ENCODE data around the gene MBP. TPM values are rescaled to one million over a fixed set of nuclear protein-coding genes. Genes with fewer than 3 reads are reported as not detected.

Gene MBP
- total RNA-seq, 4 donors from 2014 or later, result 23.2 to 34.7 (median 28.2) TPM

- TF ChIP-seq EP300 (IDR thresholded peaks at IDR 0.05), result no peak
- TF ChIP-seq CTCF (IDR thresholded peaks at IDR 0.05), result no peak
- no peak for TF ChIP-seq POLR2A (IDR thresholded peaks at IDR 0.05)
- no peak for TF ChIP-seq POLR2AphosphoS5 (IDR thresholded peaks at IDR 0.05)
- Histone ChIP-seq H3K9me3 (no peaks in the 10 kb centered on the region), H3K27ac (no peak overlapping the region), H3K27me3 (peaks cover 25% of the 10 kb centered on the region), H3K36me3 (no peaks in the 10 kb centered on the region), H3K4me1 (no peaks in the 10 kb centered on the region), H3K4me3 (no peak overlapping the region)
- 68 to 83% methylated on average over 5 to 6 of the region's 7 CpGs for WGBS, 2 donors (ENCODE audit: low coverage in 1 of 2)
- ATAC-seq, result no peak
Observed at GRCh38 chr18:77161383-77161782, 28.8 kb upstream of the MBP start.

- no peaks in the 10 kb centered on the region for H3K36me3 ChIP-seq
- no peaks in the 10 kb centered on the region for H3K4me1 ChIP-seq
- no peak overlapping the region for H3K4me3 ChIP-seq
- H3K27me3 ChIP-seq, result peaks cover 21% of the 10 kb centered on the region
- H3K9me3 ChIP-seq, result no peaks in the 10 kb centered on the region
- 47 to 61% methylated on average over 8 to 11 of the region's 11 CpGs for WGBS, 2 donors (ENCODE audit: low coverage in 1 of 2)
- no peak for ATAC-seq
- no peak overlapping the region for H3K27ac ChIP-seq
- TF ChIP-seq CTCF (IDR thresholded peaks at IDR 0.05) (no peak), EP300 (IDR thresholded peaks at IDR 0.05) (no peak)
Observed at GRCh38 chr18:77160515-77160914, 27.9 kb upstream of the MBP start.

- no peaks in the 10 kb centered on the region for H3K4me1 ChIP-seq
- TF ChIP-seq POLR2AphosphoS5 (IDR thresholded peaks at IDR 0.05), result no peak
- no peak for TF ChIP-seq EP300 (IDR thresholded peaks at IDR 0.05)
- TF ChIP-seq CTCF (IDR thresholded peaks at IDR 0.05), result no peak
- H3K27me3 ChIP-seq, result no peaks in the 10 kb centered on the region
- no peaks in the 10 kb centered on the region for H3K9me3 ChIP-seq
- no peak overlapping the region for H3K27ac ChIP-seq
- H3K4me3 ChIP-seq, result no peak overlapping the region
- no peak for ATAC-seq
- 72 to 90% methylated on average over 4 of the region's 4 CpGs for WGBS, 2 donors (ENCODE audit: low coverage in 1 of 2)
- H3K36me3 ChIP-seq, result no peaks in the 10 kb centered on the region
Observed at GRCh38 chr18:77157312-77157711, 24.7 kb upstream of the MBP start.

- no peak for TF ChIP-seq POLR2A (IDR thresholded peaks at IDR 0.05)
- TF ChIP-seq CTCF (IDR thresholded peaks at IDR 0.05), result no peak
- Histone ChIP-seq H3K4me1 (no peaks in the 10 kb centered on the region), H3K36me3 (no peaks in the 10 kb centered on the region), H3K27me3 (no peaks in the 10 kb centered on the region), H3K27ac (no peak overlapping the region), H3K9me3 (no peaks in the 10 kb centered on the region), H3K4me3 (no peak overlapping the region)
- WGBS, 2 donors (ENCODE audit: low coverage in 1 of 2), result 40 to 73% methylated on average over 2 to 10 of the region's 17 CpGs
- no peak for ATAC-seq
Observed at GRCh38 chr18:77155031-77155430, 22.4 kb upstream of the MBP start.

- no peak overlapping the region for H3K4me3 ChIP-seq
- no peak for ATAC-seq
- H3K4me1 ChIP-seq, result no peaks in the 10 kb centered on the region
- no peaks in the 10 kb centered on the region for H3K36me3 ChIP-seq
- 65 to 88% methylated on average over 1 to 6 of the region's 6 CpGs for WGBS, 2 donors (ENCODE audit: low coverage in 1 of 2)
- no peaks in the 10 kb centered on the region for H3K27me3 ChIP-seq
- H3K27ac ChIP-seq, result no peak overlapping the region
- no peaks in the 10 kb centered on the region for H3K9me3 ChIP-seq
- TF ChIP-seq CTCF (IDR thresholded peaks at IDR 0.05) (no peak), POLR2A (IDR thresholded peaks at IDR 0.05) (no peak), POLR2AphosphoS5 (IDR thresholded peaks at IDR 0.05) (no peak), EP300 (IDR thresholded peaks at IDR 0.05) (no peak)
Observed at GRCh38 chr18:77153404-77153803, 20.8 kb upstream of the MBP start.
